Activated T-helper 1 cell treated with anti-CD3 and anti-CD28 coated beads, Interleukin-2, amount 50 U/mL, for 16 hours (primary cell): ENCODE data around the gene PLBD2.

Experiments used
- DNase-seq, 2 donors: peaks; one replicate each; pipeline ENCODE4 v3.0.0-alpha.2; 2020; ENCODE audit warnings: low read depth in 1 of 2, low spot score in 1 of 2

PLBD2 gene

GRCh38 chr12:113369391-113369985 is 11.1 kb downstream of the PLBD2 start:
- DNase-seq, result no peak

GRCh38 chr12:113370923-113371682 is 12.7 kb downstream of the PLBD2 start:
- no peak for DNase-seq

- no peak for DNase-seq
These were observed 13.4 kb downstream of the PLBD2 start for GRCh38 chr12:113371808-113372207.

- DNase-seq, result no peak
These were observed 14.0 kb downstream of the PLBD2 start for GRCh38 chr12:113372371-113372770.

- no peak for DNase-seq
These were observed 15.1 kb downstream of the PLBD2 start for GRCh38 chr12:113373440-113373839.

GRCh38 chr12:113373969-113374368 is 15.6 kb downstream of the PLBD2 start:
- DNase-seq, result no peak

GRCh38 chr12:113374823-113375428 is 16.5 kb downstream of the PLBD2 start:
- DNase-seq, result no peak

- no peak for DNase-seq
These were observed 19.9 kb downstream of the PLBD2 start for GRCh38 chr12:113378291-113378690.

- no peak for DNase-seq
These were observed 22.8 kb downstream of the PLBD2 start for GRCh38 chr12:113381220-113381619.

- DNase-seq, result no peak
These were observed 23.8 kb downstream of the PLBD2 start for GRCh38 chr12:113382206-113382605.

GRCh38 chr12:113384778-113385177 is 26.4 kb downstream of the PLBD2 start:
- DNase-seq, result no peak

- DNase-seq, result no peak
These were observed 27.0 kb downstream of the PLBD2 start for GRCh38 chr12:113385282-113385882.

GRCh38 chr12:113386866-113387566 is 28.6 kb downstream of the PLBD2 start:
- DNase-seq, result no peak

- DNase-seq, result no peak
These were observed 29.2 kb downstream of the PLBD2 start for GRCh38 chr12:113387631-113388030.

- no peak for DNase-seq
These were observed 30.0 kb downstream of the PLBD2 start for GRCh38 chr12:113388351-113388750.

GRCh38 chr12:113390064-113391043 is 32.0 kb downstream of the PLBD2 start:
- no peak for DNase-seq

GRCh38 chr12:113391145-113391544 is 32.8 kb downstream of the PLBD2 start:
- DNase-seq, result no peak

- no peak for DNase-seq
These were observed 33.4 kb downstream of the PLBD2 start for GRCh38 chr12:113391650-113392337.

GRCh38 chr12:113392520-113392919 is 34.1 kb downstream of the PLBD2 start:
- DNase-seq, result no peak
